ENCODE data around the gene TTC13.

The TTC13 gene

GRCh38 chr1:230898748-230899147 lies 79.9 kb downstream of the TTC13 start:
- TF ChIP-seq, protein P1, sequence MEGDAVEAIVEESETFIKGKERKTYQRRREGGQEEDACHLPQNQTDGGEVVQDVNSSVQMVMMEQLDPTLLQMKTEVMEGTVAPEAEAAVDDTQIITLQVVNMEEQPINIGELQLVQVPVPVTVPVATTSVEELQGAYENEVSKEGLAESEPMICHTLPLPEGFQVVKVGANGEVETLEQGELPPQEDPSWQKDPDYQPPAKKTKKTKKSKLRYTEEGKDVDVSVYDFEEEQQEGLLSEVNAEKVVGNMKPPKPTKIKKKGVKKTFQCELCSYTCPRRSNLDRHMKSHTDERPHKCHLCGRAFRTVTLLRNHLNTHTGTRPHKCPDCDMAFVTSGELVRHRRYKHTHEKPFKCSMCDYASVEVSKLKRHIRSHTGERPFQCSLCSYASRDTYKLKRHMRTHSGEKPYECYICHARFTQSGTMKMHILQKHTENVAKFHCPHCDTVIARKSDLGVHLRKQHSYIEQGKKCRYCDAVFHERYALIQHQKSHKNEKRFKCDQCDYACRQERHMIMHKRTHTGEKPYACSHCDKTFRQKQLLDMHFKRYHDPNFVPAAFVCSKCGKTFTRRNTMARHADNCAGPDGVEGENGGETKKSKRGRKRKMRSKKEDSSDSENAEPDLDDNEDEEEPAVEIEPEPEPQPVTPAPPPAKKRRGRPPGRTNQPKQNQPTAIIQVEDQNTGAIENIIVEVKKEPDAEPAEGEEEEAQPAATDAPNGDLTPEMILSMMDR (IDR thresholded peaks at IDR 0.05; ENCODE audit: low read depth, low read length): no peak
- no peak overlapping the region for H3K4me3 ChIP-seq (ENCODE audit: low read depth, low read length)

DNA sequence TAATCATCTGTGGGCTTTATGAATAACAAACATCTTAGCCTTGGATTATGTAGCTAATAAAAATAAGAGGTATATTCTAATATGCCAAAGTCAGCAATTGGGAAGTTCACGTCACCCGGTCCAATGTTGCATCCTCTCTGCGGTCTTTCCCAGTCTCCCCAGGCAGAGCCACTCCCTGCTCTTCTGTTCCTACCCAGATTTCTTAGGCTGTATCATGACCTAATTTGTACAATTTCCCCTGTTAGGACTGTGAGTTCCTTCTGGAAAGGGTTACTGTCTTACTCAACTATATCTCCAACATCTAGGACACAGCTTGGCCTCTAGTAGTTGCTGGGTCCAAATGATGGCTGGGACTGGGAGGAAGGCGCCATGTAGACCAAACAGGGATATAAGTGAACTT lies 80.5 kb downstream of the TTC13 start:
- H3K4me3 ChIP-seq (ENCODE audit: low read depth, low read length): no peak overlapping the region
- TF ChIP-seq, protein P1 (IDR thresholded peaks at IDR 0.05; ENCODE audit: low read depth, low read length): no peak

DNA sequence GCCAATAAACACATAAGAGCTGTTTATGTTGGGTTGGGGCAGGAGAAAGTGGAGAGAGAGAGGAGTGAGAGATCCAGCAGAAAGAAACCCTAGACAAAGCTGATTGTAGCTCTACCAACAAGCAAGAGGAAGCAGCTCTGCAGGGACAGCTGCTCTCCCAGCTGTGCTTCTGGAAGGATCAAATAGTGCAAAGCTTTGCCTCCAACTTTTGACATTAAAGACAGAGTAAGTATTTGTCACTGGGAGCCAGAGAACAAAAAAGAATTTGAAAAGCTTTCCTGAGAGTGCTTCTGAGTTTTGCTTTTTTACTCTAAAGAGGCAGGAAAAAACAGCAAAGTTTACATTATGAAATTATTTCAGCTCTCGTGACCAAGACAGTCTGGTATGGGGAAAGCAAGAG lies 81.9 kb downstream of the TTC13 start:
- H3K4me3 ChIP-seq (ENCODE audit: low read depth, low read length): no peak overlapping the region
- TF ChIP-seq, protein P1 (IDR thresholded peaks at IDR 0.05; ENCODE audit: low read depth, low read length): no peak

GRCh38 chr1:230895452-230895851 lies 83.2 kb downstream of the TTC13 start:
- no peak overlapping the region for H3K4me3 ChIP-seq (ENCODE audit: low read depth, low read length)
- TF ChIP-seq, protein P1 (IDR thresholded peaks at IDR 0.05; ENCODE audit: low read depth, low read length): no peak

- TF ChIP-seq, protein P1 (IDR thresholded peaks at IDR 0.05; ENCODE audit: low read depth, low read length): no peak
- no peak overlapping the region for H3K4me3 ChIP-seq (ENCODE audit: low read depth, low read length)
Measured at GRCh38 chr1:230894664-230895063, 84.0 kb downstream of the TTC13 start.

DNA sequence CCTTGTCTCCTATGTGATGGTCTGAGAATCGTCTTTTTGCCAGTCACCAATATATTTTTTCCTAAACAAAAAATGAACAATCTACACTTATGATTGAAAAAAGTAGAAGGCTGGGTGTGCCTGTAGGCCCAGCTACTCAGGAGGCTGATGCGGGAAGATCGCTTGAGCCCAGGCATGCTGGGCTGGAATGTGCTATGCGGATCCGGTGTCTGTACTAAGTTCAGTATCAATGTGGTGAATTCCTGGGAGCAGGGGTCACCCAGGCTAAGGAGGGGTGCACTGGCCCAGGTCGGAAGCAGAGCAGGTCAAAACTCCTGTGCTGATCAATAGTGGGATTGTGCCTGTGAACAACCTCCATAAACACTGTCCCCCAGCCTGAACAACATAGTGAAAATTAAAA lies 84.6 kb downstream of the TTC13 start:
- H3K4me3 ChIP-seq (ENCODE audit: low read depth, low read length): no peak overlapping the region
- TF ChIP-seq, protein P1 (IDR thresholded peaks at IDR 0.05; ENCODE audit: low read depth, low read length): no peak

DNA sequence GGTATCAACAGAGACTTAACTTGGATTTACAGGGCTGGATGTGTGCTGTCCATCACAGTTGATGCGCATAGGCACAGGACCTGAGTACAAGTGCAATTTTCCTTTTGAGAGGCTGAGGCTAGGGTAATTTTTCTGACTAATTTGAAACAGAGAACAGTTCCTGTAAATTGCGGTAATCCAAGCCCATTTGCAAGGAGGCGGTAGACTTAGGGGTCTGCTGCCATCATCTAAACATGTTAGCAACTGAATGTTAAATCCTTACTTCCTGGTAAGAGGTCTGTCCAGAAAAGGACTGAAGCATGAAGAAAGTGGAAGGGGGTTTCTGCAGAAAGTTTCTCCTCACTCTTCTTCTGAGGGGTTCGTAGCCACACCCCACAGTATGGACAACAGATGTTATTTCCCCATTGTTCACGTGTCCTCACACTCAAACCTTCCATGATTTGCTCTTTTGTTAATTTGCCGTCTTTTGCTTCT lies 86.6 kb downstream of the TTC13 start:
- TF ChIP-seq, protein P1 (IDR thresholded peaks at IDR 0.05; ENCODE audit: low read depth, low read length): no peak
- H3K4me3 ChIP-seq (ENCODE audit: low read depth, low read length): no peak overlapping the region
